Stimulated activated CD4-positive, alpha-beta T cell treated with anti-CD3 and anti-CD28 coated beads, Interleukin-12 subunit alpha, Interleukin-12 subunit beta, amount 100 ng/mL, for 4 hours (primary cell): Measurements from ENCODE around the gene RYK.

Experiments used
- DNase-seq: peaks from one replicate; pipeline ENCODE4 v3.0.0-alpha.2; 2020

The RYK gene

GRCh38 chr3:134146666-134147065 is 104.0 kb downstream of the RYK start:
- DNase-seq = no peak

DNA sequence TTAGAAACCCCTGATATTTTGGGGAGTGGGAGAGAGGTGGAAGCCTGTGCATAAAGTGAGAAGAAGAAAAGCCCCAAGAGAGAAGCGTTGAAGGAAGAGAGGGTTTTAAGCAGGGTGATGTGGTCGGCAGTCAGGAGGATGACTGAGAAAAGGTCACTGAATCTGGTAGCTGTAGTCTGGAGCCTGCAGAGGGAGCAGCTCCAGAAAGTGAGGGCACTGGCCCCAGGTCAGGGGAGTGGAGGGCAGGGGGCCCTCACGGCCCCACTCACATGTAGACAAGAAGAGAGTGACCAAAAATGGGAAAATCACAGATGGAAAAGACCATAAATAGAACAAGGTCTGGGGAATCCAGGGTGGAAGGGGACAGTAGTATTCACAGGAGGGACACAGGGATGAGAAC is 105.5 kb downstream of the RYK start:
- no peak for DNase-seq

DNA sequence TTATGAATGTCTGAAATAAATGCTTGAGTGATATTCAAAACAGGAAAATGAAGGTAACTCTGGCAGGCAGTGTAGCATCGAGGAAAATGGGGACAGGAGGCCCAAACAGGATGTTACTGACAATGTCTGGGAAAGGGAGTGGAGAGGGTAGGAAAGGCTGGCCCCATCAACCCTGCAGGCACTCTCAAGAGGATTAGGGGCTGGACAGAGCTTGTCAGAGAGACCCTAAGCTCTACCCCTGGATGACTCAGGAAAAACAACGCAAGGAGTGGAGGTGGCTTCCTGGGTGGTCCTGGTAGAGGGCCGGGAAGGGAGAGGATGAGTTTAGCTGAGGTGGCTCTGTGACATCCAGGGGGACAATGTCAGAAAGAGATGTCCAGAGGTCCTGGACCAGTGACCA is 106.0 kb downstream of the RYK start:
- no peak for DNase-seq

GRCh38 chr3:134143828-134144401 is 106.7 kb downstream of the RYK start:
- no peak for DNase-seq

GRCh38 chr3:134136604-134137003 is 114.1 kb downstream of the RYK start:
- DNase-seq = no peak

GRCh38 chr3:134134698-134135415 is 115.8 kb downstream of the RYK start:
- no peak for DNase-seq

GRCh38 chr3:134134240-134134639 is 116.4 kb downstream of the RYK start:
- no peak for DNase-seq

DNA sequence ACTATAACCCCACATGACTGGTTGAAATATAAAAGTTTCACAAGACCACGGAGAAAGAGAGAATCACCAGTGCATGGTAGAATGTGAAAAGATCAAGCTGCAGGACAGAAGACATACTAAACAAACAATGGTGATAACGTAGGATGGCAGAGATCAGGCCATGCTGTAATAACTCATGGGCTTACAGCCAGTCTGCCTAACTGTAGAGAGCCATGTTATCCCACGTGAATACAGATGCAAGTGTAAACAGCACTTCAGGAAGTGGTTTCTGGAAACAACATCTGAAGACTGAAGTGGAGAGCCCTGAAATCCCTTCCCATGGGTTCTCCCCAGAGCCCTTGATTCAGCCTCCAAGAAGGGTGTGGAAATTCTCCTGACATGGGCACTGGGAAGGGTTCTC is 117.7 kb downstream of the RYK start:
- no peak for DNase-seq

- DNase-seq = no peak
These were observed 124.5 kb downstream of the RYK start for GRCh38 chr3:134126153-134126552.

DNA sequence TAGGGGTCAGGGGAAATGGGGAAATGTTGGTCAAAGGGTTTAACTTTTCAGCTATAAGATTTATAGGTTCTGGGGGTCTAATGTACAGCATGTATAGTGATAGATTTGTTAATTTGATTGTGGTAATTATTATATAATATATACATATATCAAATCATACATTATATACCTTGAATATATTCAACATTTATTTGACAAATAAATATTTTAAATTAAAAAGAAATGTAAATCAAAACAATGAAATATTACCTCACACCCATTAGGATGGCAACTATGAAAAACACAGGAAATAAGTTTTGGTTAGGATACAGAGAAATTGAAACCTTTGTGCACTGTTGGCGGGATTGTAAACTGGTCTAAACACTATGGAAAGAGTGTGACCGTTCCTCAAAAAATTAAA is 135.9 kb downstream of the RYK start:
- DNase-seq = no peak

DNA sequence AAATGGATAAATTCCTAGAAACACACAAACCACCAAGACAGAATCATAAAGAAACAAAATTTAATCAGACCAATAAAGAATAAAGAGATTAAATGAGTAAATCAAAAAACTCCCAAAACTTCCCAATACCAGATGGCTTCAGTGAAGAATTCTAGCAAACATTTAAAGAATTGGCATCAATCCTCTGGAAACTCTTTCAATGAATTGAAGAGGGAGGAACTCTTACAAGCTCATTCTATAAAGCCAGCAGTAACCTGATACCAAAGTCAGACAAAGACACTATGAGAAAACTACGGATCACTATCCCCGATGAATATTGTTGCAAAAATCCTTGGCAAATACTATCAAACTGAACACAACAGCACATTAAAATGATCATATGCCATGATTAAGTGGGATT is 139.0 kb downstream of the RYK start:
- no peak for DNase-seq

GRCh38 chr3:134110963-134111362 is 139.7 kb downstream of the RYK start:
- no peak for DNase-seq
